Colonic mucosa (tissue), 4 donors: Measurements from ENCODE around the gene ABHD17A. TPM values are rescaled to one million over a fixed set of nuclear protein-coding genes. Genes with fewer than 3 reads are reported as not detected.

ENCODE experiments used
- DNase-seq: peaks from one replicate; pipeline ENCODE4 v3.0.0-alpha.2; 2020
- H3K27ac ChIP-seq: fragments of 200-600 bp; one replicate; pipeline ENCODE4 v1.8.0; 2021
- H3K27me3 ChIP-seq: fragments of 200-600 bp; one replicate; pipeline ENCODE4 v1.8.0; 2021
- H3K36me3 ChIP-seq: fragments of 200-600 bp; one replicate; pipeline ENCODE4 v1.8.0; 2021
- H3K4me1 ChIP-seq: fragments of 200-600 bp; one replicate; pipeline ENCODE4 v1.8.0; 2021; ENCODE audit warnings: mild to moderate bottlenecking
- H3K4me3 ChIP-seq: fragments of 200-600 bp; one replicate; pipeline ENCODE4 v1.8.0; 2021
- H3K9ac ChIP-seq, 2 donors: one replicate each; pipeline ENCODE4 v1.7.0; 2013; ENCODE audit warnings: control low read depth in 2 of 2, low read depth in 2 of 2, low read length in 2 of 2
- H3K9me3 ChIP-seq: fragments of 200-600 bp; one replicate; pipeline ENCODE4 v1.8.0; 2021
- intact Hi-C: fragments of 100-400 bp; cut with DNase I; formaldehyde crosslinking; loops from one replicate; pipeline ENCODE4 v1.14.1; 2022
- total RNA-seq, 2 donors: library from RNA; stranded (reverse); fragmentation: NEBNext Ultra II Directional in 1 of 2; extraction: Animal tissue kit (Norgen Biotek cat#: 25700) in 1 of 2; gene quantifications; one replicate each; pipeline ENCODE4 v1.2.1, GENCODE V29; 2021
- TF ChIP-seq, protein P1 (sequence below): fragments of 200-600 bp; IDR thresholded peaks from one replicate; pipeline ENCODE4 v1.8.0; 2022; ENCODE audit warnings: antibody characterized with exemption, mild to moderate bottlenecking
- donor health status: healthy.
- donor health status: DM: no; HTN: no; CAD: no.
- donor health status: DM: no; HTN: no; CAD: no.

The ABHD17A gene
- total RNA-seq, 2 donors from 2014 or later = 53.3 to 78.5 TPM

DNA sequence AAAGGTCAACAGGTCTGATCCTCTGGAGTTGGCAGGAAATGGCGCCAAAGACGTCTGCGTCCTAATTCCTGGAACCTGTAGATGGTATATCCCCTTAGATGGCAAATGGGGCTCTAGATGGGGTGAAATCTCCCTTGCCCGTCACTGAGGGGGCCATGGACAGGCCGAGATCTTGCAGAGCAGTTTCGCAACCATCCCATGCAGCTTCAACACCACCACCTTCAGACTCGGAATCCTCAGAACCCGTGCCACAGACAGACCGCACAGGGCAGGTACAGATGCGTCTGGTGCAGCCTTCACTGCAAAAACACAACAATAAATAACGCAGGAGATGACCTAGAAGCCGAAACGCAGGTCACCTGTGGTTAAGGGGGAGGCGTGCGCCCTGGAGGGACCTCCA is 54.7 kb downstream of the ABHD17A start:
- H3K4me3 ChIP-seq = no peak overlapping the region
- TF ChIP-seq, protein P1, sequence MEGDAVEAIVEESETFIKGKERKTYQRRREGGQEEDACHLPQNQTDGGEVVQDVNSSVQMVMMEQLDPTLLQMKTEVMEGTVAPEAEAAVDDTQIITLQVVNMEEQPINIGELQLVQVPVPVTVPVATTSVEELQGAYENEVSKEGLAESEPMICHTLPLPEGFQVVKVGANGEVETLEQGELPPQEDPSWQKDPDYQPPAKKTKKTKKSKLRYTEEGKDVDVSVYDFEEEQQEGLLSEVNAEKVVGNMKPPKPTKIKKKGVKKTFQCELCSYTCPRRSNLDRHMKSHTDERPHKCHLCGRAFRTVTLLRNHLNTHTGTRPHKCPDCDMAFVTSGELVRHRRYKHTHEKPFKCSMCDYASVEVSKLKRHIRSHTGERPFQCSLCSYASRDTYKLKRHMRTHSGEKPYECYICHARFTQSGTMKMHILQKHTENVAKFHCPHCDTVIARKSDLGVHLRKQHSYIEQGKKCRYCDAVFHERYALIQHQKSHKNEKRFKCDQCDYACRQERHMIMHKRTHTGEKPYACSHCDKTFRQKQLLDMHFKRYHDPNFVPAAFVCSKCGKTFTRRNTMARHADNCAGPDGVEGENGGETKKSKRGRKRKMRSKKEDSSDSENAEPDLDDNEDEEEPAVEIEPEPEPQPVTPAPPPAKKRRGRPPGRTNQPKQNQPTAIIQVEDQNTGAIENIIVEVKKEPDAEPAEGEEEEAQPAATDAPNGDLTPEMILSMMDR = no peak
- no peaks in the 10 kb centered on the region for H3K36me3 ChIP-seq
- intact Hi-C loops = no loop called here
- H3K9me3 ChIP-seq = no peaks in the 10 kb centered on the region
- no peak for DNase-seq
- H3K9ac ChIP-seq = no peak overlapping the region
- H3K27ac ChIP-seq = no peak overlapping the region
- H3K4me1 ChIP-seq = no peaks in the 10 kb centered on the region
- H3K27me3 ChIP-seq = no peaks in the 10 kb centered on the region

DNA sequence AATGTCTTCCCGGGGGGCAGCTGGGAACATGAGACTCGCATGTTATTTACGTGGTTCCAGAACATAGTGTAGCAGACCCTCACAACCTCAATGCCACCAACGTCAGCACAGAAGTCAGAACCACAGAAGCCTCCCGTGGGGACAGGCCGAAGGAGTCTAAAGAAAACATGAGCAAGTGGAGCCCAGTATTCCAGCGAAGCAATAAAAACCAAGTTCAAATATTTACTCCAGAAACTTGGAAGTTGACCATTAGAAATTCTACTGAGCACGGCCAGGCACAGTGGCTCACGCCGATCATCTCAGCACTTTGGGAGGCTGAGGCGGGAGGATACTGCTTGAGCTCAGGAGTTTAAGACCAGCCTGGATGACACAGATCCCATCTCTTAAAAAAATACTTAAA is 55.3 kb downstream of the ABHD17A start:
- Histone ChIP-seq H3K27ac (no peak overlapping the region), H3K9ac (no peak overlapping the region), H3K9me3 (no peaks in the 10 kb centered on the region), H3K4me3 (no peak overlapping the region), H3K36me3 (no peaks in the 10 kb centered on the region), H3K27me3 (no peaks in the 10 kb centered on the region), H3K4me1 (no peaks in the 10 kb centered on the region)
- DNase-seq = no peak
- TF ChIP-seq, protein P1 = no peak
- intact Hi-C loops = loop anchor here (5.0 kb wide), 1 partner anchor 38 kb away; no protein-coding TSS in a partner anchor

DNA sequence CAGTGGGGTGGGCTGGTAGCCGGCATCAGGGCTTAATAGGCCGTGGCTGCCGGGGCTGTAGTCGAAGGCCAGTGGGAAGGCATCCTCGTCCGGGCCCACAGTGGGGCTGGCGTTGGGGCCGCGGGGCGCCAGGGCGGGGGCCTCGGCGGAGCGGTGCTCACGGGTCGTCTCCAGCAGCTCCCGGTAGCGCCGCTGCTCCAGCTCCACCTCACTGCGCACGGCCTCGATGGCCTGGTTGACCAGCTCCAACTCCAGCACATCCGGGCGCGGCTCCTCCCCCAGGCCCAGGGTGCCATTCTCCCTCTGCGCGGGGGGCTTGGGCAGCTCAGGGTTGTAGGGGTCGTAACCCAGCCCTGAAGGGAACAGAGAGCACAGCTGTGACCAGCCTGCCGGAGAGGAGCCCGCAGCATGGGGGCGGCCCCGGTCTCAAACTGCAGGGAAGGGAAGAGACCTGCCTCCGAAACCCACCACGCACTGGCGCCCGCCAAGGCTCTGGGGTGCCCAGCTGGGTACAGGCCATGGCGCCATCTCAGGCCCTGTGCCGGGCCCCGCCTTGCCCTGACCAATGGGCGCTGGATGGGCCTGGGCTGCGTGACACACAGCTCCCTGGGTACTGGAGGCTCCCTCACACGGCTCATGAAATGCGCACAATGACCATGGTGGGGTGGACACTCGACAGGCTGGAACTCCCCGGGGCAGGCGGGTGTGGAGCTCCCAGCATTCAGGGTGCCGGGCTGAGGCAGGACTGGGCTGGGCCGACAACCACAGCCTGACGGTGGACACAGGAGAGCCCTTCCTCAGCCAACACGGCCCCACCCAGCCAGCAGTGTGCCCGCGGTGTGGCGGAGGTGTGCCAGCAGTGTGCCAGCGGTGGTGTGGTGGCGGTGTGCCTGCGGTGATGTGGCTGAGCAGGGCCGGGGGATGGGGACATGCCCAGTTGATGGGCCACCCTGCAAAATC is 56.7 kb downstream of the ABHD17A start:
- H3K4me1 ChIP-seq = no peaks in the 10 kb centered on the region
- no peak overlapping the region for H3K4me3 ChIP-seq
- TF ChIP-seq, protein P1 = no peak
- no peak overlapping the region for H3K27ac ChIP-seq
- no peaks in the 10 kb centered on the region for H3K9me3 ChIP-seq
- intact Hi-C loops = loop anchor here (5.0 kb wide), 1 partner anchor 36 kb away; no protein-coding TSS in a partner anchor
- H3K27me3 ChIP-seq = no peaks in the 10 kb centered on the region
- H3K9ac ChIP-seq = no peak overlapping the region
- H3K36me3 ChIP-seq = peaks cover 4% of the 10 kb centered on the region
- no peak for DNase-seq

DNA sequence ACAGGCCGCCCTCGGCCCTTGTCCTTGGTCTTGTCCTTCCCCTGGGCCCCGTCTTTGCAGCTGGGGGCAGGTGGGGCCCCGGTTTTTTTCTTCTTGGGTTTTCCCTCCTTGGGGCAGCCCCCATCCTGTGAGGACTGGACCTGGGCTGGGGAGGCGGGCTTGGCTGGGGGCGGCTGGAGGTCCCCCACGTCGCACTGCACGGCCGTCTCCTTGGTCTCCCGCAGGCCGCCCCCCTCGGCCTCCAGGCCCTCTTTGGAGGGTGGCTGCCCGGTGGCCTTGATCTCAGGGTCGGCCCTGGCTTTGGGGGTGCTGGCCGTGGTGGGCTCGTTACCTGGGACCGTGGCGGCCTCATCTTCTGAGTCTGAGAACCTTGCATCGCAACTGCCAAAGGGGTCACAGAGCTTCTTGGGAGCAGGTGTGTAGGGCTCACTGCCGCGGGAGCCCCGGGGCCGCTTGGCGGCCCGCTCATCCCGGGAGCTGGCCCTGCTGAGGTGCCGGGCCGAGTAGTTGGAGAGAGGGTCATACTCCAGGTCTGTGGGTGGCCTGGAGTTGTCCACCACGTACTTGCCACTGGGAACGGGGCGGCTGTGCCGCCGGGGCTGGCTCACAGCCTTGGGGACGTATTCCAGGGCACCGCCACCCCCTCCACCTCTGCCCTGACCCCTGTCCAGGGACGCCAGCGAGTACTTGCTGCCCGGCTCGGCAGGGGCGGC is 57.6 kb downstream of the ABHD17A start:
- Histone ChIP-seq H3K4me3 (no peak overlapping the region), H3K9me3 (no peaks in the 10 kb centered on the region), H3K4me1 (no peaks in the 10 kb centered on the region), H3K27me3 (no peaks in the 10 kb centered on the region), H3K36me3 (peaks cover 8% of the 10 kb centered on the region), H3K9ac (no peak overlapping the region), H3K27ac (no peak overlapping the region)
- TF ChIP-seq, protein P1 = no peak
- intact Hi-C loops = loop anchor here (5.0 kb wide), 1 partner anchor 35 kb away; no protein-coding TSS in a partner anchor
- DNase-seq = no peak

Other genes starting within 250 kb of the ABHD17A start
- 100 to 1,000 TPM in 1 of 2 donors, 10 to 100 TPM in 1; 64.2 to 114 TPM for gene TCF3, start 232.9 kb downstream of the ABHD17A start, total RNA-seq
- under 1 TPM in 1 of 2 donors, not detected in 1; 0.05 TPM for gene ONECUT3, start 132.0 kb downstream of the ABHD17A start, total RNA-seq
- under 1 TPM; 0.15 to 0.42 TPM for gene ATP8B3, start 73.2 kb downstream of the ABHD17A start, total RNA-seq
- 10 to 100 TPM; 42.0 to 51.7 TPM for gene REXO1, start 37.0 kb downstream of the ABHD17A start, total RNA-seq
- 10 to 100 TPM; 31.1 to 34.8 TPM for gene KLF16, start 21.9 kb downstream of the ABHD17A start, total RNA-seq
- 10 to 100 TPM; 14.2 to 24.7 TPM for gene ADAT3, start 19.9 kb upstream of the ABHD17A start, total RNA-seq
- 10 to 100 TPM; 57.4 to 91.8 TPM for gene SCAMP4, start 19.9 kb upstream of the ABHD17A start, total RNA-seq
- 10 to 100 TPM; 55.3 to 61.0 TPM for gene CSNK1G2, start 55.7 kb upstream of the ABHD17A start, total RNA-seq
- 10 to 100 TPM; 74.5 to 81.5 TPM for gene BTBD2, start 130.2 kb upstream of the ABHD17A start, total RNA-seq
- 100 to 1,000 TPM; 358 to 589 TPM for gene MKNK2, start 165.7 kb upstream of the ABHD17A start, total RNA-seq
- gene MOB3A, start 210.8 kb upstream of the ABHD17A start, total RNA-seq = 10 to 100 TPM; 40.0 to 40.5 TPM
- 1 to 10 TPM; 2.1 to 4.5 TPM for gene IZUMO4, start 211.4 kb upstream of the ABHD17A start, total RNA-seq